ENCODE data around the gene CNTROB.
A peak's percentile ranks its signal among the peaks of the same experiment; 100 is the strongest.

Gene CNTROB

DNA sequence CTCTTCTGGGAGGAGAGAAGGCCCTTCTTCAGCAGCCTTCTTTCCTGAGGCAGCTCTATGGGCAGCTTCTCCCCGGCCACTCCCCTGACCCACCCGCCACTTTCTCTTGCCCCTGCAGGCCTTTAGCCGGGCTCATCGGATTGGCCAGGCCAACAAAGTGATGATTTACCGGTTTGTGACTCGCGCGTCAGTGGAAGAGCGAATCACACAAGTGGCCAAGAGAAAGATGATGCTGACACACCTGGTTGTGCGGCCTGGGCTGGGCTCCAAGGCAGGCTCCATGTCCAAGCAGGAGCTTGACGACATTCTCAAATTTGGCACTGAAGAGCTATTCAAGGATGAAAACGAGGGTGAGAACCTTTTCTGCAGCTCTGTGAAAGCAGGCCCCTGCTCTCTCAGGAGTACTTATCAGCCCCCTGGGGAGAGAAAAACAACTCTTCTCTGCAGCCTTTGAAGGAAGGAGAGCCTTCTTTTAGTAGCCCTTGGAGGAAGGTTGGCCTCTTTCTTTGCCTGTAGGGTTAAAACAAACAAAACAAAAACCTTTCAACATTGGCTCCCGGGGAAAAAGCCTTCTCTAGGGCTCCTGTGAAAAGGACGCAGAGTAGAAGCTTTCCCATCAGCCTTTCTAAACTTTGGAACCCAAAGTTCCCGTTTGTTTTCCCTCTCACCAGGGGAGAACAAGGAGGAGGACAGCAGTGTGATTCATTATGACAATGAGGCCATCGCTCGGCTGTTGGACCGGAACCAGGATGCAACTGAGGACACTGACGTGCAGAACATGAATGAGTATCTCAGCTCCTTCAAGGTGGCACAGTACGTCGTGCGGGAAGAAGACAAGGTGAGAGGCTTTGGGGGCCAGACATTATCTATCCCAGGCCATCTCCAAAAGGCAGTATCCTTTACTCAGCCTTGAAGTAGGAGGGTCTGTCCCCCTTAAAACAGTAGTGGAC lies 28.6 kb upstream of the CNTROB start:
- DNase-seq: no peak

DNA sequence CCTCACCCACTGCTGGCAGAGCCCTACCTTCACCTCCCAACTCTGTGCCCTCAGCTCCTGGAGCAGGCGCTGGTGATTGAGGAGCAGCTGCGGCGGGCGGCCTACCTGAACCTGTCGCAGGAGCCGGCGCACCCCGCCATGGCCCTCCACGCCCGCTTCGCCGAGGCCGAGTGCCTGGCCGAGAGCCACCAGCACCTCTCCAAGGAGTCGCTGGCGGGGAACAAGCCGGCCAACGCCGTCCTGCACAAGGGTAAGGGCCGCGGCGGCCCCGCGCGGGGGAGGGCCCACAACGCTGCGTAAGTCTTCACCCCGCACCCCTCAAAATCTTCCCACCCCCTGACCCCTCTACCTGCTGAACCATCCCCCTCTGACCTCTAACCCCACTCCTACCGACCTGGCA lies 22.9 kb upstream of the CNTROB start:
- no peak for DNase-seq

GRCh38 chr17:7910281-7910680 lies 21.7 kb upstream of the CNTROB start:
- no peak for DNase-seq

GRCh38 chr17:7910711-7911110 lies 21.3 kb upstream of the CNTROB start:
- DNase-seq: no peak

GRCh38 chr17:7911116-7911515 lies 20.9 kb upstream of the CNTROB start:
- no peak for DNase-seq

- DNase-seq: peak; percentile 67
Observed at GRCh38 chr17:7912927-7913524, 19.0 kb upstream of the CNTROB start.

DNA sequence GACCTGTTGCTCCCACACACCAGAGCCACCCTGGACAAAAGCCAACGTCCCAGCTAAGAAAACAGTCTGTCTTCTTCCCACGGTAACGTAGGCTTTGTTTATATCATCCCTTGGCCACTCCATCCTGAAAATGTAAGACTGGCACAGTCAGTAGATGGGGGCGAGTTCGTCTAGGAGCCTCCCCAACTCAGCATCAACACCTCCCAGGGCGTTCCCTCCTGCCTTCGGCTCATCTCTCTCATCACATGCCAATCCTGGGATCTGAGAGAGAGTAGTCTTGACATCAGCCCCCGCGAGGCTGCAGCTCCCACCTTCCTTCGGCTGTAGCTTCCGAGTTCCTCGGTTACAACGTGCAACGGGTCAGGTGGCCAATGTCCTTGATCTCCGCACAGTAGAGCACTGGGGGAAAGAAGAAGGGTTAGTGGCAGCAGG lies 16.8 kb upstream of the CNTROB start:
- peak; percentile 58 for DNase-seq

DNA sequence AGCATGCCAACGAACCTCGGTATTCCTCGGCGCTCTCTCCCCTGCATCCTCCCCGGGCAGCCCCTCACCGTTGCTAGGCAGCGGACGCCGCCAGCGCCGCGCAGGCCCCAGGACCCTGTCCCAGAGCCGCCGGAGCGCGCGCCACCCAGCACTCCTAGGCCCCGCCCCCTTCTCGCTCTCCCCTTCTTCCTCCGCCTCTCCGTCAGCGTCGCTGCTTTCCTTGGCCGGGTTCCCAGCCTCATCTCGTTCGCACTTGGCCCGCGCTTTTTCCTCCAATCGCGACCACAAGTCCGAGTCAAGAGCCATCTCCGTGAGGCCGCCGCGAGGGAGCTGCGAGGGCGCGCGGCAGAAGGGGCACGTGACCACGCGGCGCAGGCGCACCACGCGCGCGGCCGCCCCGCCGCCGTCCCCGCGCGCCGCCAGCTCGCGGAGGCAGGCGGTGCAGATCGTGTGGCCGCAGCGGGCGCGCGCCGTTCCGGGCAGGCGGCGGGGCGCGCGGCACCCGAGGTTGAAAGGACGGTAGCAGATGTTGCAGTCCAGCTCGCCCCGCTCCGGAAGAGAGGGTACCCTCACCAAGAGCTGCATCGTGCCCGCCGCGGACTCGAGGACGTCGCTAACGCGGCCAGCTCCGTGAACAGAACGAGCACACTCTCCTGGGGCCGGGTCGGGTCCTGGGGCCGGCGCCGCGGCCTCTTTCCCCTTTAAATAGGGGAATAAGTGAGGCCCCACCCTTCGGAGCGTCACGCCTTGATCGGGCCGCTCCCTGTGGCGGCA lies 16.2 kb upstream of the CNTROB start, which contains the start of gene RNF227:
Gene RNF227, minus strand, starts transcription at position 679 of the 774 bp plus-strand sequence. Its CDS starts 94 bp downstream, at position 585.
- peak; percentile 92 for DNase-seq

- no peak for DNase-seq
Observed at GRCh38 chr17:7916385-7916682, 15.7 kb upstream of the CNTROB start.

GRCh38 chr17:7916808-7917207 lies 15.2 kb upstream of the CNTROB start:
- DNase-seq: no peak

- DNase-seq: no peak
Observed at GRCh38 chr17:7922269-7922844, 9.6 kb upstream of the CNTROB start.

GRCh38 chr17:7922845-7923628 lies 9.0 kb upstream of the CNTROB start:
- DNase-seq: peak; percentile 32

DNA sequence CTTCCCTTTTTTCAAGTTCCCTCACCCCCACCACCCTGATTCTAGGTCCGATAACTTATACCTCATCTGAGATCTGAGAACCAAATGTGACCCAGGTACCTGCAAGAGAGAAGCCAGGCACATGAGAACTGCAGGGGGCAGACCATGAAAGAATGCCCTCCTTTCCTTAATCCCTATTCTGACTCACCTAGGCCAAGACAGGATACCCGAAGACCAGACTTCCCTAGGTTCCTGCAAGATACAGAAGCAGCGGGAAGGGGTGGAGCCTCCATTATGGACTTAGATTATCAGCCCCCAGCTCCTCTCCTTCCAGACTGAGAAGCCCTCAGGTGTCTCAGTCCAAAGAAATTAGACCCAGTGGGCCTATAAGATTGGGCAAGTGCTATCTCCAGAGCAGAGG lies 4.4 kb upstream of the CNTROB start:
- no peak for DNase-seq

DNA sequence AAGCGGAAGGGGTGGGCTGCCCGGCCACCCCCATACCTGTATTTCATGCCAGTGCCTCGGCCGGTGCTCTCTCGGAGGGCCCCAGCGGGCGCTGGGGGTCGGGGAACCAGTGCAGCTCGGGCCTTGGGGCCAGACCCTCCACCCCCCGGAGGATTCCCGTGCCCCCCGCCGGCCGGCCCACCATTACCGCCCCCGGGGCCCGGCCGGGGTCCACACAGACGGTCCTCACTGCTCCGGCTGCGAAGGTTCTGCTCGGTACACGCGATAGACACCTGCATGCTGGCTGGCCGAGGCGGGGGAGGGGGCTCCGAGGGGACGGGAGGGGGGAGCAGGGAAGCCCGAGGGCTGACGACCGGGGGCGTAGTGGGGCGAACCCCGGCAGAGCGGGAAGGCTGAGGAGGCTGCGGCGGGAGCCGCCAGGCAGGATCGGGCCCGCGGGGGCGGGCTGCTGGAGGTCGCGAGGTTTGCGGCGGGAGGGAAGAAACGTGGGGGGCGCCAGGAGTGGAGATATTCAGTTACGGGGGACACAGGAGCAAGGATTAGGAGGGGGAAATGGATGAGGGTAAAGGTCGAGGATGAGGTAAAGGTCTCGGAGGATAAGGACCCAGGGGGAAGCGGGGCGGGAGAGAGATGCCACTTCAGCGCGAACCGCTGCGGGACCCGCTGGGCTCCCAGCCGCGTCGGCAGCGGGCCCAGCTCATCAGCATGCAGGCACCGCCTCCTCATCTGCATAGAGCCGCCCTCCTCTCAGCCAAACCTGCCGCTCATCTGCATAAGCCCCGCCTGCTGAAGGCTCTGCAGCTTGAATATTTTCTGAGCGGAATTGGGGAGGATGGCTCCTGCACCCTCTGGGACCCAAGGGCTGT lies 2.6 kb upstream of the CNTROB start, which contains the start of gene KCNAB3:
Gene KCNAB3, minus strand, starts transcription at position 699 of the 866 bp plus-strand sequence. Its CDS starts 421 bp downstream, at position 278.
- DNase-seq: no peak

- DNase-seq: no peak
Observed at GRCh38 chr17:7930841-7931631, 970 bp upstream of the CNTROB start.

- DNase-seq: peak; percentile 24
Observed at GRCh38 chr17:7932483-7932891, 481 bp downstream of the CNTROB start.

DNA sequence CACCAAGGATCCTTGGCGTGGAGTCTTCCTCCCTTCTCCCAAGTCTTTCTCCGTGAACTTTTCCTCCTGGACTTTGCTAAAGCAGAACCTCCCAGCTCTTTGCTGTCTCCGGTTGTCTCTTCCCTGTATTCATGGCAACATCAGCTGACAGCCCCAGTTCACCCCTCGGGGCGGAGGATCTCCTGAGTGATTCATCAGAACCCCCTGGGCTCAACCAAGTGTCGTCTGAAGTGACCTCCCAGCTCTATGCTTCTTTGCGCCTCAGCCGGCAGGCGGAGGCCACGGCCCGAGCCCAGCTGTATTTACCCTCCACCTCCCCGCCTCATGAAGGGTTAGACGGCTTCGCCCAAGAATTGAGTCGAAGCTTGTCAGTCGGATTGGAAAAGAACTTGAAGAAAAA lies 943 bp downstream of the CNTROB start:
- peak; percentile 11 for DNase-seq

- DNase-seq: no peak
Observed at GRCh38 chr17:7935859-7936258, 3.9 kb downstream of the CNTROB start.

DNA sequence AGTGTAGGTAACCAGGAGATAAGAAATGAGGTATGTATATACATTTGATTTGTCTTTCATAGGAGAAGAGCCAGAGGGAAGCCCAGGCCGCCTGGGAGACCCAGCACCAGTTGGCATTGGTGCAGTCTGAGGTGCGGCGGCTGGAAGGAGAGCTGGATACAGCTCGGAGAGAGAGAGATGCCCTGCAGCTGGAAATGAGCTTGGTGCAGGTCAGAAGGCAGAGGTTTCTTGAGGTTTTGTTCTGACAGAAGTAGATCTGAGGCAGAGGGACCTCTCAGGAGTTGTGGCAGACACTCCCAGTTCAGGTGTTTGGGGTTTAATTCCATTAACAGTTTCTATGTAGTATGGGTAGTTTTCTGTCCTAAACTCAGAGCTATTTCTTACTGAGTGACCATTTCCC lies 8.0 kb downstream of the CNTROB start:
- DNase-seq: no peak

DNA sequence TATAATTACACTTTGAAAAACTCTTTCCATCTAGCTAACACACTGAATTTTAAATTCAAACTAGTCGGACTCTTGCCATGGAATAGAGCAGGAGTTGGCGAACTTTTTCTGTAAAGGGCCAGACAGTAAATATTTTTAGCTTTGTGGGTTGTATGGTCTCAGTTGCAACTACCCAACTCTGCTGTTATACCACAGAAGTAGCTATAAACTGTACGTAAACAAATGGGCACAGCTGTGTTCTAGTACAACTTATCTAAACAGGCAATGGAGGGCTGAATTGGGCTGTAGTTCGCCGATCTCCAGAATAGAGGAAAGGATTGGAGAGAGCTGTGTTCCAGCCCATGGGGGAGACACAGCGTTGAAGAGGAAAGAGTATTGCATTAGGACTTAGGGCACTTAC lies 8.7 kb downstream of the CNTROB start:
- DNase-seq: no peak
